Measurements from ENCODE around the gene DTWD1. TPM values are rescaled to one million over a fixed set of nuclear protein-coding genes. Genes with fewer than 3 reads are reported as not detected.

The DTWD1 gene
- total and polyA plus RNA-seq, 2 donors (not counting 1 experiment from before 2014, with no cell fraction given) = 7.4 to 27.1 TPM

DNA sequence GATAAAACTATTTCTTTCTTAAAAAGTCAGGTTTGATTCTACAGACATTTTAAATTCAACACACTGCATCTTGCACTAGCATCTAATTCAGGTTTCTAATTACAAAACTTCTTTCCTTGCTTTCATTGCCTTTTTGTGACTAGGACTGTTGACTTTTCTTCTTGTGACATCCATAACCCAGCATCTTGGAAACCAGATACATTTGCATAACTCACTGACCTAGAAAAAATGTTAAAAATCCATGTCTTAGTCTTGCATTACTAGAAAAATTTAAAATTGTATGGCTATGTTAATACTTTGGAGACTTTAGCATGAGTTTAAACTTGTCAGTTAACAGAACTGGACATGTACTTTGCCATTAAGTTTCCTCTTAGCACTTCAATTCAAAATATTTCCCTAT, 72.7 kb downstream of the DTWD1 start:
- Mint-ChIP-seq H3K4me3 (no peak overlapping the region), H3K9me3 (ENCODE audit: insufficient read depth) (no peaks in the 10 kb centered on the region), H3K4me1 (no peaks in the 10 kb centered on the region), H3K27ac (no peak overlapping the region), H3K27me3 (no peaks in the 10 kb centered on the region)
- no peaks in the 10 kb centered on the region for H3K36me3 ChIP-seq (replicated peaks in 1 of 2; ENCODE audit: control extremely low read depth in 1 of 2, control insufficient read depth in 1 of 2, extremely low read depth in 1 of 2, insufficient read depth in 2 of 2, low read length in 1 of 2)
- intact Hi-C loops (cut with micrococcal nuclease) = no loop called here
- DNase-seq (no peak), ATAC-seq (ENCODE audit: low read depth) (no peak)
- H3K4me1 ChIP-seq (ENCODE audit: control insufficient read depth in 2 of 2, insufficient read depth in 2 of 2, low read length in 2 of 2) = no peaks in the 10 kb centered on the region
- no peaks in the 10 kb centered on the region for H4K20me1 ChIP-seq (ENCODE audit: control insufficient read depth, insufficient read depth, low read length, poor library complexity, severe bottlenecking)
- no peak overlapping the region for H3K9ac ChIP-seq (ENCODE audit: low read length)
- H3K27ac ChIP-seq (ENCODE audit: low read length in 2 of 2) = no peak overlapping the region
- no peak for TF ChIP-seq EZH2 (IDR thresholded peaks at IDR 0.05; ENCODE audit: borderline replicate concordance, insufficient read depth, low read depth, low read length, poor library complexity, severe bottlenecking)
- TF ChIP-seq, protein P1, sequence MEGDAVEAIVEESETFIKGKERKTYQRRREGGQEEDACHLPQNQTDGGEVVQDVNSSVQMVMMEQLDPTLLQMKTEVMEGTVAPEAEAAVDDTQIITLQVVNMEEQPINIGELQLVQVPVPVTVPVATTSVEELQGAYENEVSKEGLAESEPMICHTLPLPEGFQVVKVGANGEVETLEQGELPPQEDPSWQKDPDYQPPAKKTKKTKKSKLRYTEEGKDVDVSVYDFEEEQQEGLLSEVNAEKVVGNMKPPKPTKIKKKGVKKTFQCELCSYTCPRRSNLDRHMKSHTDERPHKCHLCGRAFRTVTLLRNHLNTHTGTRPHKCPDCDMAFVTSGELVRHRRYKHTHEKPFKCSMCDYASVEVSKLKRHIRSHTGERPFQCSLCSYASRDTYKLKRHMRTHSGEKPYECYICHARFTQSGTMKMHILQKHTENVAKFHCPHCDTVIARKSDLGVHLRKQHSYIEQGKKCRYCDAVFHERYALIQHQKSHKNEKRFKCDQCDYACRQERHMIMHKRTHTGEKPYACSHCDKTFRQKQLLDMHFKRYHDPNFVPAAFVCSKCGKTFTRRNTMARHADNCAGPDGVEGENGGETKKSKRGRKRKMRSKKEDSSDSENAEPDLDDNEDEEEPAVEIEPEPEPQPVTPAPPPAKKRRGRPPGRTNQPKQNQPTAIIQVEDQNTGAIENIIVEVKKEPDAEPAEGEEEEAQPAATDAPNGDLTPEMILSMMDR (IDR thresholded peaks at IDR 0.05) = no peak
- H2AFZ ChIP-seq (ENCODE audit: insufficient read depth, low read depth, low read length, poor library complexity, severe bottlenecking) = no peak overlapping the region
- POLR2A ChIA-PET = no interaction called here
- no peaks in the 10 kb centered on the region for H3K9me3 ChIP-seq (ENCODE audit: control extremely low read depth in 1 of 3, control insufficient read depth in 2 of 3, insufficient read depth in 1 of 3, low read length in 2 of 3)
- H3K79me2 ChIP-seq (ENCODE audit: control insufficient read depth, insufficient read depth, low read length) = no peaks in the 10 kb centered on the region
- no peak overlapping the region for H3K4me3 ChIP-seq (ENCODE audit: control extremely low read depth in 1 of 5, extremely low read depth in 1 of 5, insufficient read depth in 1 of 5, low read depth in 2 of 5, low read length in 4 of 5)
- CTCF ChIA-PET = no interaction called here
- H3K4me2 ChIP-seq (replicated peaks; ENCODE audit: low read depth, low read length, poor library complexity, severe bottlenecking) = no peak overlapping the region
- H3K27me3 ChIP-seq (replicated peaks in 1 of 4; ENCODE audit: control extremely low read depth in 1 of 4, control insufficient read depth in 3 of 4, insufficient read depth in 4 of 4, low read length in 3 of 4) = no peaks in the 10 kb centered on the region

DNA sequence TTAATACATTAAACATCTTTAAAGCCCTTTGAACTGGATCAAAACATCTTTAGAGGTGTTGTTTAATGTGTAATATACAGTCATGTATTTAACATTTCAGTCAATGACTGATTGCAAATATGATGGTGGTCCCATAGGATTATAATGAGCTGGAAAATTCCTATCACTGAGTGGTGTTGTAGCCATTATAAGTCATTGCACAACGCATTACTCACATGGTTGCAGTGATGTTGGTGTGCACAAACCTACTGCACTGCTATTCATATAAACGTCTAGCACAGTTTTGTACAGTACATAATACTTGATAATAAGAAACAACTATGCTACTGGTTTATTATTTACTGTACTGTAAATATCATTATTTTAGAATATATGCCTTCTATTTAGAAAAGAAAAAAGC, 75.6 kb downstream of the DTWD1 start:
- Histone ChIP-seq H3K9me3 (ENCODE audit: control extremely low read depth in 1 of 3, control insufficient read depth in 2 of 3, insufficient read depth in 1 of 3, low read length in 2 of 3) (no peaks in the 10 kb centered on the region), H3K27ac (ENCODE audit: low read length in 2 of 2) (no peak overlapping the region), H3K9ac (ENCODE audit: low read length) (no peak overlapping the region), H4K20me1 (ENCODE audit: control insufficient read depth, insufficient read depth, low read length, poor library complexity, severe bottlenecking) (no peaks in the 10 kb centered on the region), H3K36me3 (replicated peaks in 1 of 2; ENCODE audit: control extremely low read depth in 1 of 2, control insufficient read depth in 1 of 2, extremely low read depth in 1 of 2, insufficient read depth in 2 of 2, low read length in 1 of 2) (no peaks in the 10 kb centered on the region), H3K4me3 (ENCODE audit: control extremely low read depth in 1 of 5, extremely low read depth in 1 of 5, insufficient read depth in 1 of 5, low read depth in 2 of 5, low read length in 4 of 5) (no peak overlapping the region), H3K79me2 (ENCODE audit: control insufficient read depth, insufficient read depth, low read length) (no peaks in the 10 kb centered on the region), H2AFZ (ENCODE audit: insufficient read depth, low read depth, low read length, poor library complexity, severe bottlenecking) (no peak overlapping the region), H3K27me3 (replicated peaks in 1 of 4; ENCODE audit: control extremely low read depth in 1 of 4, control insufficient read depth in 3 of 4, insufficient read depth in 4 of 4, low read length in 3 of 4) (no peaks in the 10 kb centered on the region), H3K4me1 (ENCODE audit: control insufficient read depth in 2 of 2, insufficient read depth in 2 of 2, low read length in 2 of 2) (no peaks in the 10 kb centered on the region), H3K4me2 (replicated peaks; ENCODE audit: low read depth, low read length, poor library complexity, severe bottlenecking) (no peak overlapping the region)
- intact Hi-C loops (cut with micrococcal nuclease) = no loop called here
- H3K4me1 Mint-ChIP-seq = no peaks in the 10 kb centered on the region
- TF ChIP-seq EZH2 (IDR thresholded peaks at IDR 0.05; ENCODE audit: borderline replicate concordance, insufficient read depth, low read depth, low read length, poor library complexity, severe bottlenecking) = no peak
- TF ChIP-seq, protein P1 (IDR thresholded peaks at IDR 0.05) = no peak
- ChIA-PET POLR2A (no interaction called here), CTCF (no interaction called here)
- H3K27ac Mint-ChIP-seq = no peak overlapping the region
- ATAC-seq (ENCODE audit: low read depth) (no peak), DNase-seq (no peak)
- no peaks in the 10 kb centered on the region for H3K27me3 Mint-ChIP-seq
- H3K9me3 Mint-ChIP-seq (ENCODE audit: insufficient read depth) = no peaks in the 10 kb centered on the region
- no CpG with 5 or more reads among the region's 2 CpGs for WGBS (ENCODE audit: insufficient coverage)
- no peak overlapping the region for H3K4me3 Mint-ChIP-seq

All from B cell (primary cell).